ENCODE measurements around the gene POLR1A. TPM values are rescaled to one million over a fixed set of nuclear protein-coding genes. Genes with fewer than 3 reads are reported as not detected.

The POLR1A gene
- total RNA-seq, 2 experiments from 2014 or later, result 13.1 to 13.4 TPM

DNA sequence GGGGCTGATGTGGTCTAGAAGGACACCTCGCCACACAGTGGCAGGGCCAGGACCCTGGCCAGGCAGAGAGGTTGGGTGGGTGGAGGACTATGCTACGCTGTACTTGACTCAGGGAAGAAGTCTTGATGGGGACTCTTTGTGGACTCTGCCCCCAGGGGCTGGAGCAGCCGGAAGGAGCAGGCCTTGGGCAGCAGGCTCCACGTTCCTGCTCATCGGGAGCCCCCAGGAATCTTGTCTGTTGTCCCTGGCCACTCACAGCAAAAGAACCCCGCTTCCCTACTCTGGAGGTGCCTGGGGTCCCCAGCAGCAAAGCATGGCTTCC, 79.0 kb downstream of the POLR1A start:
- no peaks in the 10 kb centered on the region for H3K9me3 Mint-ChIP-seq
- H3K9me3 ChIP-seq (ENCODE audit: control insufficient read depth in 1 of 2, insufficient read depth in 1 of 2, low read length in 2 of 2), result no peaks in the 10 kb centered on the region
- H3K27me3 Mint-ChIP-seq, result no peaks in the 10 kb centered on the region
- H3K27ac Mint-ChIP-seq, result no peak overlapping the region
- peaks cover 72% of the 10 kb centered on the region for H3K36me3 Mint-ChIP-seq (ENCODE audit: low read depth)
- no peak for ATAC-seq (ENCODE audit: poor library complexity)
- no peaks in the 10 kb centered on the region for H3K27me3 ChIP-seq (ENCODE audit: control insufficient read depth in 1 of 2, insufficient read depth in 2 of 2, low read length in 2 of 2)
- intact Hi-C loops (cut with DNase I, micrococcal nuclease), result loop anchor here in 1 of 2 experiments (5.0 kb wide), 1 partner anchor 51 kb away; no protein-coding TSS in a partner anchor
- DNase-seq, result no peak
- no peak overlapping the region for H3K4me3 ChIP-seq (ENCODE audit: low read length)
- TF ChIP-seq, protein P1, sequence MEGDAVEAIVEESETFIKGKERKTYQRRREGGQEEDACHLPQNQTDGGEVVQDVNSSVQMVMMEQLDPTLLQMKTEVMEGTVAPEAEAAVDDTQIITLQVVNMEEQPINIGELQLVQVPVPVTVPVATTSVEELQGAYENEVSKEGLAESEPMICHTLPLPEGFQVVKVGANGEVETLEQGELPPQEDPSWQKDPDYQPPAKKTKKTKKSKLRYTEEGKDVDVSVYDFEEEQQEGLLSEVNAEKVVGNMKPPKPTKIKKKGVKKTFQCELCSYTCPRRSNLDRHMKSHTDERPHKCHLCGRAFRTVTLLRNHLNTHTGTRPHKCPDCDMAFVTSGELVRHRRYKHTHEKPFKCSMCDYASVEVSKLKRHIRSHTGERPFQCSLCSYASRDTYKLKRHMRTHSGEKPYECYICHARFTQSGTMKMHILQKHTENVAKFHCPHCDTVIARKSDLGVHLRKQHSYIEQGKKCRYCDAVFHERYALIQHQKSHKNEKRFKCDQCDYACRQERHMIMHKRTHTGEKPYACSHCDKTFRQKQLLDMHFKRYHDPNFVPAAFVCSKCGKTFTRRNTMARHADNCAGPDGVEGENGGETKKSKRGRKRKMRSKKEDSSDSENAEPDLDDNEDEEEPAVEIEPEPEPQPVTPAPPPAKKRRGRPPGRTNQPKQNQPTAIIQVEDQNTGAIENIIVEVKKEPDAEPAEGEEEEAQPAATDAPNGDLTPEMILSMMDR (IDR thresholded peaks at IDR 0.05), result no peak
- H3K4me3 Mint-ChIP-seq, result no peak overlapping the region
- CTCF ChIA-PET, result interaction anchor here (0.8 to 2.2 kb wide), 2 partner anchors 9 to 53 kb away, joined by 3 to 10 read pairs; no protein-coding TSS in a partner anchor
- no peaks in the 10 kb centered on the region for H3K4me1 Mint-ChIP-seq (ENCODE audit: low read depth)
- POLR2A ChIA-PET, result interaction anchor here (1.4 kb wide), 1 partner anchor 10 kb away, joined by 4 read pairs; no protein-coding TSS in a partner anchor
- no peak overlapping the region for H3K27ac ChIP-seq (ENCODE audit: low read depth in 1 of 2, low read length in 2 of 2)
- peaks cover 57% of the 10 kb centered on the region for H3K36me3 ChIP-seq (ENCODE audit: insufficient read depth, low read length)
- H3K4me1 ChIP-seq (ENCODE audit: insufficient read depth, low read length), result peaks cover 3% of the 10 kb centered on the region

DNA sequence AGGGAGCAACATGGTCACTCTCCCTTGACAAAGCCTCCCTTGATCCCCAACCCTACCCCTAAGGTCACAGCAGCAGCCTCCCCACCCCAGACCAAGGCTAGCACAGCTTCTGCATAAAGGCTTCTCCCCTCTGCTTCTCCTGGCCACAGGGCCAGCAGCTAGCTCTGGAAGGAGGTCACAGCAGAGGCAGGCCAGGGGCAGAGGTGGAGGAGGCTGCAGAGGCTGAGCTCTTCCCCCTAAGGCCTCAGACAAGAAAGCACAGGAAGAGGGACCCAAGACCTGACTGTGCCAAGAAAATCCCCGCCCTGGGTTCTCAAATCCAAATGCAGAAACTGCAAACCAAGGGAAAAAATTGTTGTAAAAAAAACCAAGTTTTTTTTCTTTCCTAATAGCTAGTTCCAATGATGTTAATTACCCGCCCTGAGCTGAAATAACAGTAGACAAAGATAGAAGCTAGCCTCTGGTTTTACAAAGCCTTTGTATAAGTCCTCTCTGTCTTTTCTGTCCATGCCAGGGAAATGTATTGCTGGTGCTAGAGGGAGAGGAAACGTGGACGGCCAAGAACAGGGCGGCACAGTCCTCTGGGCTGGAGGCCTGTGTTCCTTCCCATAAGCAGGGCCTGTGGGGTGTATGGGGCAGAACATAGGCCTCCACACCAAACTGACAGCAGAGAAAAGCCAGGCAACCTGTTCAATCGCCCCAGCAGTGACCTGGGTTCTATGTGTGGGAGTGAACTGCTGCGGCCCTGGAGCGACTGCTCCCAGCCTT, 79.5 kb downstream of the POLR1A start:
- Mint-ChIP-seq H3K27me3 (no peaks in the 10 kb centered on the region), H3K27ac (peak overlapping the region; percentile 51), H3K4me3 (no peak overlapping the region), H3K9me3 (no peaks in the 10 kb centered on the region), H3K36me3 (ENCODE audit: low read depth) (peaks cover 66% of the 10 kb centered on the region), H3K4me1 (ENCODE audit: low read depth) (no peaks in the 10 kb centered on the region)
- no peaks in the 10 kb centered on the region for H3K9me3 ChIP-seq (ENCODE audit: control insufficient read depth in 1 of 2, insufficient read depth in 1 of 2, low read length in 2 of 2)
- intact Hi-C loops (cut with DNase I, micrococcal nuclease), result loop anchor here in 1 of 2 experiments (5.0 kb wide), 1 partner anchor 51 kb away; no protein-coding TSS in a partner anchor
- TF ChIP-seq, protein P1 (IDR thresholded peaks at IDR 0.05), result no peak
- ChIA-PET CTCF (interaction anchor here (1.2 to 2.2 kb wide), 2 partner anchors 8 to 53 kb away, joined by 5 to 10 read pairs; no protein-coding TSS in a partner anchor), POLR2A (interaction anchor here (0.8 kb wide), 1 partner anchor 13 kb away, joined by 3 read pairs; no protein-coding TSS in a partner anchor)
- H3K36me3 ChIP-seq (ENCODE audit: insufficient read depth, low read length), result peaks cover 52% of the 10 kb centered on the region
- H3K27me3 ChIP-seq (ENCODE audit: control insufficient read depth in 1 of 2, insufficient read depth in 2 of 2, low read length in 2 of 2), result no peaks in the 10 kb centered on the region
- H3K27ac ChIP-seq (ENCODE audit: low read depth in 1 of 2, low read length in 2 of 2), result no peak overlapping the region
- DNase-seq, result no peak
- no peak for ATAC-seq (ENCODE audit: poor library complexity)
- H3K4me3 ChIP-seq (ENCODE audit: low read length), result no peak overlapping the region
- peaks cover 2% of the 10 kb centered on the region for H3K4me1 ChIP-seq (ENCODE audit: insufficient read depth, low read length)

DNA sequence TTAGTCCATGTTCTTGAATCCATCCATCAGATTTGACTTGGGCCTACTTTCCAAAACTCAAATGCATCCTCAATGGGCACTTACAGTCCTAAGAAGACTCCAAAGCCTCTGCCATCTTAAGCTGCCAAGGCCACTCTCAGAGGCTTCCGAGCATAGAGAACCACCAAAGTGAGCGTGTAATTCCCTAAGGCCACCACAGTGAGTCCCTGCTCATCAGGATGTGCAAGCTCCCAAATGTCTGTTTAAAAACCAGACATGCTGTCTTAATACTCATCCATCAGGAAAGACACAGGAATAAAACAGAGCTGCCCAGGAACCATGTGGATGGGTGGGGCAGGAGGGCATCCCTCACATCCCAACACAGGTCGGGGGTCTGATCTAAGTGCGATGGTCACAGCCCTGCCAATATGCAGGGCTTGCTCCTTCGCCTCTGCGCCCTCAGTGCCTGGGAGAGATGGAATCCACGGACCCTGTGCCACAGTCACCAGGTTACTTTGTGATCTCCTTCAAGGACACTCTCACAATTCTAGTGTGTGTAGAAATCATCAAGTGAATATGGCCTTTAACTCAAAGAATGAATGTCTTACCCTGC, 80.4 kb downstream of the POLR1A start:
- peak overlapping the region; percentile 51 for H3K27ac Mint-ChIP-seq
- Histone ChIP-seq H3K36me3 (ENCODE audit: insufficient read depth, low read length) (peaks cover 44% of the 10 kb centered on the region), H3K27ac (ENCODE audit: low read depth in 1 of 2, low read length in 2 of 2) (no peak overlapping the region)

More for the DNA sequence above, 80.4 kb downstream of the POLR1A start:
- peaks cover 58% of the 10 kb centered on the region for H3K36me3 Mint-ChIP-seq (ENCODE audit: low read depth)
- ChIA-PET POLR2A (interaction anchor here (0.8 kb wide), 1 partner anchor 14 kb away, joined by 3 read pairs; no protein-coding TSS in a partner anchor), CTCF (interaction anchor here (1.2 to 2.2 kb wide), 3 partner anchors 9 to 198 kb away, joined by 5 to 10 read pairs (median 7); no protein-coding TSS in a partner anchor)
- DNase-seq (no peak), ATAC-seq (ENCODE audit: poor library complexity) (no peak)
- H3K9me3 Mint-ChIP-seq, result no peaks in the 10 kb centered on the region
- no peak overlapping the region for H3K4me3 Mint-ChIP-seq
- intact Hi-C loops (cut with DNase I, micrococcal nuclease), result loop anchor here in 1 of 2 experiments (5.0 kb wide), 1 partner anchor 52 kb away; no protein-coding TSS in a partner anchor
- TF ChIP-seq, protein P1 (IDR thresholded peaks at IDR 0.05), result no peak
- H3K27me3 ChIP-seq (ENCODE audit: control insufficient read depth in 1 of 2, insufficient read depth in 2 of 2, low read length in 2 of 2), result no peaks in the 10 kb centered on the region
- no peaks in the 10 kb centered on the region for H3K9me3 ChIP-seq (ENCODE audit: control insufficient read depth in 1 of 2, insufficient read depth in 1 of 2, low read length in 2 of 2)
- no peak overlapping the region for H3K4me3 ChIP-seq (ENCODE audit: low read length)
- peaks cover 2% of the 10 kb centered on the region for H3K4me1 ChIP-seq (ENCODE audit: insufficient read depth, low read length)
- H3K27me3 Mint-ChIP-seq, result no peaks in the 10 kb centered on the region
- H3K4me1 Mint-ChIP-seq (ENCODE audit: low read depth), result no peaks in the 10 kb centered on the region

Data from CD4-positive, alpha-beta T cell (primary cell).